ENCODE results near the gene ZDHHC7. TPM values are rescaled to one million over a fixed set of nuclear protein-coding genes. Genes with fewer than 3 reads are reported as not detected.

The ZDHHC7 gene
- total and polyA plus RNA-seq, 2 of the 8 experiments (the other 6 are each of a cell fraction or from before 2014, with no cell fraction given): 40.5 to 56.3 TPM

DNA sequence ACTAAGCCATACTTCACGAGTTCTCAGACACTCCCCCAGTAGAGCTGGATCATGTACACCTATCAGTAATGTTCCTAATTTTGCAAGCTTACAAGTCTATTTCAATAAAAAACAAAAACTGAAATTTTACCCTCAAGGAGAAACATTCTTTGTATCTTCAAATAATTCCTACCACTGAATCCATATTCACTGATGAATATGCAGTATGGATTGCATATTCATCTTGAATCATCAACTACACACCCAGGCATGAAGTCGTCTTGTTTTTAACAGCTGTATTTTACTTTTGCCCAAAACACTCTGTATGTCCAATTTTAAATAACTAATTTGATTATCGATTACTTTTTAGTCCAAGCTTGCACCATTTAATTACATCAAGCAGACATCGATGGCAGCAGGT is 31.8 kb downstream of the ZDHHC7 start (continued):
- TF ChIP-seq, protein P1, sequence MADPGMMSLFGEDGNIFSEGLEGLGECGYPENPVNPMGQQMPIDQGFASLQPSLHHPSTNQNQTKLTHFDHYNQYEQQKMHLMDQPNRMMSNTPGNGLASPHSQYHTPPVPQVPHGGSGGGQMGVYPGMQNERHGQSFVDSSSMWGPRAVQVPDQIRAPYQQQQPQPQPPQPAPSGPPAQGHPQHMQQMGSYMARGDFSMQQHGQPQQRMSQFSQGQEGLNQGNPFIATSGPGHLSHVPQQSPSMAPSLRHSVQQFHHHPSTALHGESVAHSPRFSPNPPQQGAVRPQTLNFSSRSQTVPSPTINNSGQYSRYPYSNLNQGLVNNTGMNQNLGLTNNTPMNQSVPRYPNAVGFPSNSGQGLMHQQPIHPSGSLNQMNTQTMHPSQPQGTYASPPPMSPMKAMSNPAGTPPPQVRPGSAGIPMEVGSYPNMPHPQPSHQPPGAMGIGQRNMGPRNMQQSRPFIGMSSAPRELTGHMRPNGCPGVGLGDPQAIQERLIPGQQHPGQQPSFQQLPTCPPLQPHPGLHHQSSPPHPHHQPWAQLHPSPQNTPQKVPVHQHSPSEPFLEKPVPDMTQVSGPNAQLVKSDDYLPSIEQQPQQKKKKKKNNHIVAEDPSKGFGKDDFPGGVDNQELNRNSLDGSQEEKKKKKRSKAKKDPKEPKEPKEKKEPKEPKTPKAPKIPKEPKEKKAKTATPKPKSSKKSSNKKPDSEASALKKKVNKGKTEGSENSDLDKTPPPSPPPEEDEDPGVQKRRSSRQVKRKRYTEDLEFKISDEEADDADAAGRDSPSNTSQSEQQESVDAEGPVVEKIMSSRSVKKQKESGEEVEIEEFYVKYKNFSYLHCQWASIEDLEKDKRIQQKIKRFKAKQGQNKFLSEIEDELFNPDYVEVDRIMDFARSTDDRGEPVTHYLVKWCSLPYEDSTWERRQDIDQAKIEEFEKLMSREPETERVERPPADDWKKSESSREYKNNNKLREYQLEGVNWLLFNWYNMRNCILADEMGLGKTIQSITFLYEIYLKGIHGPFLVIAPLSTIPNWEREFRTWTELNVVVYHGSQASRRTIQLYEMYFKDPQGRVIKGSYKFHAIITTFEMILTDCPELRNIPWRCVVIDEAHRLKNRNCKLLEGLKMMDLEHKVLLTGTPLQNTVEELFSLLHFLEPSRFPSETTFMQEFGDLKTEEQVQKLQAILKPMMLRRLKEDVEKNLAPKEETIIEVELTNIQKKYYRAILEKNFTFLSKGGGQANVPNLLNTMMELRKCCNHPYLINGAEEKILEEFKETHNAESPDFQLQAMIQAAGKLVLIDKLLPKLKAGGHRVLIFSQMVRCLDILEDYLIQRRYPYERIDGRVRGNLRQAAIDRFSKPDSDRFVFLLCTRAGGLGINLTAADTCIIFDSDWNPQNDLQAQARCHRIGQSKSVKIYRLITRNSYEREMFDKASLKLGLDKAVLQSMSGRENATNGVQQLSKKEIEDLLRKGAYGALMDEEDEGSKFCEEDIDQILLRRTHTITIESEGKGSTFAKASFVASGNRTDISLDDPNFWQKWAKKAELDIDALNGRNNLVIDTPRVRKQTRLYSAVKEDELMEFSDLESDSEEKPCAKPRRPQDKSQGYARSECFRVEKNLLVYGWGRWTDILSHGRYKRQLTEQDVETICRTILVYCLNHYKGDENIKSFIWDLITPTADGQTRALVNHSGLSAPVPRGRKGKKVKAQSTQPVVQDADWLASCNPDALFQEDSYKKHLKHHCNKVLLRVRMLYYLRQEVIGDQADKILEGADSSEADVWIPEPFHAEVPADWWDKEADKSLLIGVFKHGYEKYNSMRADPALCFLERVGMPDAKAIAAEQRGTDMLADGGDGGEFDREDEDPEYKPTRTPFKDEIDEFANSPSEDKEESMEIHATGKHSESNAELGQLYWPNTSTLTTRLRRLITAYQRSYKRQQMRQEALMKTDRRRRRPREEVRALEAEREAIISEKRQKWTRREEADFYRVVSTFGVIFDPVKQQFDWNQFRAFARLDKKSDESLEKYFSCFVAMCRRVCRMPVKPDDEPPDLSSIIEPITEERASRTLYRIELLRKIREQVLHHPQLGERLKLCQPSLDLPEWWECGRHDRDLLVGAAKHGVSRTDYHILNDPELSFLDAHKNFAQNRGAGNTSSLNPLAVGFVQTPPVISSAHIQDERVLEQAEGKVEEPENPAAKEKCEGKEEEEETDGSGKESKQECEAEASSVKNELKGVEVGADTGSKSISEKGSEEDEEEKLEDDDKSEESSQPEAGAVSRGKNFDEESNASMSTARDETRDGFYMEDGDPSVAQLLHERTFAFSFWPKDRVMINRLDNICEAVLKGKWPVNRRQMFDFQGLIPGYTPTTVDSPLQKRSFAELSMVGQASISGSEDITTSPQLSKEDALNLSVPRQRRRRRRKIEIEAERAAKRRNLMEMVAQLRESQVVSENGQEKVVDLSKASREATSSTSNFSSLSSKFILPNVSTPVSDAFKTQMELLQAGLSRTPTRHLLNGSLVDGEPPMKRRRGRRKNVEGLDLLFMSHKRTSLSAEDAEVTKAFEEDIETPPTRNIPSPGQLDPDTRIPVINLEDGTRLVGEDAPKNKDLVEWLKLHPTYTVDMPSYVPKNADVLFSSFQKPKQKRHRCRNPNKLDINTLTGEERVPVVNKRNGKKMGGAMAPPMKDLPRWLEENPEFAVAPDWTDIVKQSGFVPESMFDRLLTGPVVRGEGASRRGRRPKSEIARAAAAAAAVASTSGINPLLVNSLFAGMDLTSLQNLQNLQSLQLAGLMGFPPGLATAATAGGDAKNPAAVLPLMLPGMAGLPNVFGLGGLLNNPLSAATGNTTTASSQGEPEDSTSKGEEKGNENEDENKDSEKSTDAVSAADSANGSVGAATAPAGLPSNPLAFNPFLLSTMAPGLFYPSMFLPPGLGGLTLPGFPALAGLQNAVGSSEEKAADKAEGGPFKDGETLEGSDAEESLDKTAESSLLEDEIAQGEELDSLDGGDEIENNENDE (IDR thresholded peaks at IDR 0.05; ENCODE audit: insufficient replicate concordance, low read length): no peak
- TF ChIP-seq MAFK (IDR thresholded peaks at IDR 0.05; ENCODE audit: low read depth, low read length): no peak
- TF ChIP-seq KDM5A (IDR thresholded peaks at IDR 0.05; ENCODE audit: low read length): no peak
- no peak for TF ChIP-seq RBBP5 (IDR thresholded peaks at IDR 0.05; ENCODE audit: borderline replicate concordance, low read depth, low read length)
- TF ChIP-seq EZH2 (IDR thresholded peaks at IDR 0.05; ENCODE audit: low read depth, low read length, severe bottlenecking): no peak
- TF ChIP-seq CBX8 (IDR thresholded peaks at IDR 0.05; ENCODE audit: borderline replicate concordance, low read depth, low read length): no peak
- TF ChIP-seq SP2 (IDR thresholded peaks at IDR 0.05; ENCODE audit: low read length): no peak

All from H1 (cell line).